K562 (cell line): ENCODE data around the gene HDAC9. TPM values are rescaled to one million over a fixed set of nuclear protein-coding genes. Genes with fewer than 3 reads are reported as not detected.

ENCODE experiments used
- ATAC-seq: fragments of 200-7000 bp; cut with Tn5 transposase; 3 replicates; pipeline ENCODE4 v1.9.1; 2020; ENCODE audit warnings: moderate library complexity
- BruUV-seq: library from RNA; stranded (reverse); fragments of 400-500 nt; replicated peaks from 2 replicates; lab custom pipeline; 2021; lab: Mats Ljungman, UMichigan
- CTCF ChIA-PET: fragments of 300-600 bp; formaldehyde crosslinking; extraction: SDS; loops from one replicate; lab custom pipeline; 2021; ENCODE audit warnings: low intra/inter-chr PET ratio; lab: Yijun Ruan, JAX
- POLR2A ChIA-PET: fragments of 300-600, 350-650 bp; sonication (Branson Sonifier 250); formaldehyde crosslinking; extraction: SDS; loops from one replicate; lab custom pipeline; 2021; ENCODE audit warnings: antibody characterized with exemption, inconsistent platforms; lab: Yijun Ruan, JAX
- DNase-seq, 4 experiments: peaks; one replicate each; pipeline versions ENCODE4 v3.0.0 to v3.0.0-alpha.2; 2011 to 2018; ENCODE audit warnings: low spot score in 3 of 4, mixed read lengths in 3 of 4; ENCODE audit errors: extremely low read depth in 1 of 4
- FAIRE-seq: peaks from 2 replicates; lab custom pipeline; 2011; peaks lifted over from hg19 to GRCh38; lab: Jason Lieb, UNC
- H2AFZ ChIP-seq: 2 replicates; pipeline ENCODE4 v1.6.0; 2011; ENCODE audit warnings: low read depth, low read length, control low read depth, inconsistent platforms
- H3K27ac ChIP-seq: fragments of 200-600 bp; 3 replicates; pipeline ENCODE4 v1.8.0; 2011; ENCODE audit warnings: low read depth, mild to moderate bottlenecking, control low read depth, inconsistent platforms, low read length, moderate library complexity, mixed read lengths; ENCODE audit errors: extremely low read depth
- H3K27me3 ChIP-seq, 2 experiments: fragments of 300-600 bp in 1 of 2; 2 replicates in 1 of 2; 3 replicates in 1 of 2; pipeline versions ENCODE4 v1.6.0 to v1.8.0; 2011; ENCODE audit warnings: inconsistent platforms in 2 of 2, low read length in 2 of 2, mild to moderate bottlenecking in 1 of 2, mixed read lengths in 1 of 2, moderate library complexity in 1 of 2; ENCODE audit not compliant: control insufficient read depth in 2 of 2, insufficient read depth in 2 of 2
- H3K36me3 ChIP-seq: fragments of 300-600 bp; 3 replicates; pipeline ENCODE4 v1.8.0; 2011; ENCODE audit warnings: mild to moderate bottlenecking, low read length, inconsistent platforms; ENCODE audit not compliant: control insufficient read depth, insufficient read depth
- H3K4me1 ChIP-seq, 2 experiments: fragments of 200-600 bp in 1 of 2; replicated peaks in 1 of 2; 2 replicates in 1 of 2; 3 replicates in 1 of 2; pipeline versions ENCODE4 v1.5.1 to v1.8.0; 2011; ENCODE audit warnings: inconsistent platforms in 2 of 2, low read length in 2 of 2, mild to moderate bottlenecking in 1 of 2, mixed read lengths in 1 of 2, moderate library complexity in 1 of 2; ENCODE audit not compliant: control insufficient read depth in 2 of 2, insufficient read depth in 2 of 2
- H3K4me2 ChIP-seq: 2 replicates; pipeline ENCODE4 v1.6.1; 2011; ENCODE audit warnings: low read length, control low read depth, inconsistent platforms, mixed read lengths; ENCODE audit not compliant: insufficient read depth
- H3K4me3 ChIP-seq: fragments of 200-600 bp; sonication (generic), shearing (Covaris generic); 2 replicates; pipeline ENCODE4 v1.5.1; 2016; ENCODE audit warnings: control low read depth, inconsistent platforms
- H3K79me2 ChIP-seq: fragments of 200-600 bp; 3 replicates; pipeline ENCODE4 v1.8.0; 2011; ENCODE audit warnings: low read length, inconsistent platforms; ENCODE audit not compliant: control insufficient read depth, insufficient read depth
- H3K9ac ChIP-seq, 2 experiments: 2 replicates each; pipeline versions ENCODE4 v1.6.0 to v1.6.1; 2011; ENCODE audit warnings: low read depth in 2 of 2, low read length in 2 of 2, control low read depth in 1 of 2, inconsistent platforms in 1 of 2, mild to moderate bottlenecking in 1 of 2, mixed read lengths in 1 of 2; ENCODE audit not compliant: insufficient read depth in 1 of 2
- H3K9me1 ChIP-seq: one replicate; pipeline ENCODE4 v1.6.0; 2011; ENCODE audit warnings: inconsistent platforms, mild to moderate bottlenecking, low read length, moderate library complexity; ENCODE audit not compliant: control insufficient read depth, insufficient read depth
- H3K9me3 ChIP-seq: replicated peaks from 2 replicates; pipeline ENCODE4 v1.5.1; 2011; ENCODE audit warnings: low read depth, low read length, inconsistent platforms; ENCODE audit not compliant: control insufficient read depth, insufficient read depth
- H4K20me1 ChIP-seq: replicated peaks from 2 replicates; pipeline ENCODE4 v1.6.1; 2011; ENCODE audit warnings: low read length, inconsistent platforms, mixed read lengths; ENCODE audit not compliant: control insufficient read depth, insufficient read depth
- KLF6 ChIP-seq: fragments of 250-450 bp; sonication (Bioruptor Pico); IDR thresholded peaks from 2 replicates; pipeline ENCODE4 v1.4.0; 2020; ENCODE audit warnings: mild to moderate bottlenecking, moderate library complexity, borderline replicate concordance
- ZNF780A ChIP-seq: fragments of 250-450 bp; sonication (Bioruptor Pico); IDR thresholded peaks from 2 replicates; pipeline ENCODE4 v1.5.0; 2021; ENCODE audit warnings: mild to moderate bottlenecking
- WGBS: fragments of 100-300 bp; shearing (Covaris generic); methylation state at CpG from one replicate; pipeline ENCODE4 v1.1.6; 2016; ENCODE audit warnings: low coverage, mixed read lengths; ENCODE audit not compliant: insufficient coverage; ENCODE audit errors: missing lambda C conversion rate; 5-methylcytosine and 5-hydroxymethylcytosine counted together
- in situ Hi-C: fragments of 300-500 bp; cut with MboI; formaldehyde crosslinking; loops from 4 replicates; pipeline ENCODE4 v1.15.0; 2018; ENCODE audit warnings: inconsistent platforms, mixed read lengths
- intact Hi-C: fragments of 100-400 bp; cut with micrococcal nuclease; formaldehyde crosslinking; loops from 2 replicates; pipeline ENCODE4 v1.14.2; 2022
- polyA plus RNA-seq, 8 experiments: library from polyadenylated mRNA; depleted of rRNA in 4 of 8; stranded (reverse) in 5 of 8; unstranded in 3 of 8; fragments of >200 nt; fragmentation: Nextera tagmentation in 2 of 8; fragmentation: Illumina TruSeq in 1 of 8; extraction: Ambion mirVana in 2 of 8; extraction: Trizol in 1 of 8; gene quantifications; 2 replicates each; pipeline versions ENCODE4 v1.2.1 to v1.2.3, GENCODE V29; 2011 to 2014; ENCODE audit warnings: inconsistent platforms in 1 of 8, missing spikeins in 1 of 8
- total RNA-seq, 7 experiments: library from RNA; depleted of rRNA in 6 of 7; stranded (reverse); fragments of >200 nt in 6 of 7; fragmentation: Illumina TruSeq in 2 of 7; extraction: Trizol in 2 of 7; gene quantifications; 2 replicates each; pipeline versions ENCODE4 v1.2.1 to v1.2.3, GENCODE V29; 2011 to 2021; ENCODE audit warnings: low replicate concordance in 1 of 7
- TF ChIP-seq, protein P1 (sequence below): fragments of 250-450 bp; sonication (Bioruptor Pico); IDR thresholded peaks from 2 replicates; pipeline ENCODE4 v1.4.0; 2020

Gene HDAC9
- total and polyA plus RNA-seq, 9 of the 15 experiments (the other 6 are each of a cell fraction or from before 2014, with no cell fraction given), result 0.08 to 0.91 (median 0.33) TPM

- in situ Hi-C loops, result no loop called here
- no peak for ATAC-seq
- TF ChIP-seq ZNF780A, result no peak
- no peak for TF ChIP-seq KLF6 (CRISPR knock-in tag)
- TF ChIP-seq, protein P1, sequence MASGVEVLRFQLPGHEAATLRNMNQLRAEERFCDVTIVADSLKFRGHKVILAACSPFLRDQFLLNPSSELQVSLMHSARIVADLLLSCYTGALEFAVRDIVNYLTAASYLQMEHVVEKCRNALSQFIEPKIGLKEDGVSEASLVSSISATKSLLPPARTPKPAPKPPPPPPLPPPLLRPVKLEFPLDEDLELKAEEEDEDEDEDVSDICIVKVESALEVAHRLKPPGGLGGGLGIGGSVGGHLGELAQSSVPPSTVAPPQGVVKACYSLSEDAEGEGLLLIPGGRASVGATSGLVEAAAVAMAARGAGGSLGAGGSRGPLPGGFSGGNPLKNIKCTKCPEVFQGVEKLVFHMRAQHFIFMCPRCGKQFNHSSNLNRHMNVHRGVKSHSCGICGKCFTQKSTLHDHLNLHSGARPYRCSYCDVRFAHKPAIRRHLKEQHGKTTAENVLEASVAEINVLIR (CRISPR knock-in tag), result no peak
Measured at GRCh38 chr7:18828260-18828993, 332.9 kb downstream of the HDAC9 start.

More at GRCh38 chr7:18828260-18828993, 332.9 kb downstream of the HDAC9 start:
- no TSS peak for BruUV-seq
- Histone ChIP-seq H3K9me3 (no peaks in the 10 kb centered on the region), H3K9ac (no peak overlapping the region), H3K79me2 (no peaks in the 10 kb centered on the region), H3K4me3 (no peak overlapping the region), H3K4me1 (no peaks in the 10 kb centered on the region), H3K9me1 (no peaks in the 10 kb centered on the region), H3K4me2 (no peak overlapping the region), H3K27me3 (no peaks in the 10 kb centered on the region), H3K36me3 (no peaks in the 10 kb centered on the region), H2AFZ (no peak overlapping the region), H4K20me1 (no peaks in the 10 kb centered on the region), H3K27ac (no peak overlapping the region)
- ChIA-PET POLR2A (no interaction called here), CTCF (no interaction called here)
- no peak for DNase-seq
- intact Hi-C loops, result no loop called here
- WGBS, result 0% methylated on average over 6 of the region's 6 CpGs
- no peak for FAIRE-seq
